ENCODE data around the gene DENND6B.
A peak's percentile ranks its signal among the peaks of the same experiment; 100 is the strongest.

DENND6B gene

GRCh38 chr22:50342651-50343540 is 16.1 kb upstream of the DENND6B start, which contains the start of gene PPP6R2:
Gene PPP6R2, plus strand, starts transcription at chr22:50343327. Its CDS starts 50,582 bp downstream, at chr22:50393909.
- ATAC-seq: peak; percentile 95
- no peak for TF ChIP-seq PATZ1 (CRISPR knock-in tag; IDR thresholded peaks at IDR 0.05; ENCODE audit: borderline replicate concordance)
- no peak for TF ChIP-seq CSDC2 (CRISPR knock-in tag; IDR thresholded peaks at IDR 0.05)
- TF ChIP-seq OSR1 (CRISPR knock-in tag; IDR thresholded peaks at IDR 0.05): no peak
- no peak for TF ChIP-seq PPARA (CRISPR knock-in tag; IDR thresholded peaks at IDR 0.05; ENCODE audit: borderline replicate concordance)
- TF ChIP-seq ZNF8 (CRISPR knock-in tag; IDR thresholded peaks at IDR 0.05): no peak
- no peak for TF ChIP-seq GLIS3 (CRISPR knock-in tag; IDR thresholded peaks at IDR 0.05)
- TF ChIP-seq ZFP30 (CRISPR knock-in tag; IDR thresholded peaks at IDR 0.05): no peak
- no peak for TF ChIP-seq TOX (CRISPR knock-in tag; IDR thresholded peaks at IDR 0.05; ENCODE audit: borderline replicate concordance)
- TF ChIP-seq TSHZ2 (CRISPR knock-in tag; IDR thresholded peaks at IDR 0.05): no peak
- TF ChIP-seq TCF4 (CRISPR knock-in tag; IDR thresholded peaks at IDR 0.05; ENCODE audit: borderline replicate concordance): no peak
- TF ChIP-seq BACH2 (CRISPR knock-in tag; IDR thresholded peaks at IDR 0.05; ENCODE audit: borderline replicate concordance): no peak
- TF ChIP-seq ZFP3 (CRISPR knock-in tag; IDR thresholded peaks at IDR 0.05): no peak
- TF ChIP-seq ZC3H10 (CRISPR knock-in tag; IDR thresholded peaks at IDR 0.05): no peak
- TF ChIP-seq ISL1 (CRISPR knock-in tag; IDR thresholded peaks at IDR 0.05): no peak

- TF ChIP-seq TOX (CRISPR knock-in tag; IDR thresholded peaks at IDR 0.05; ENCODE audit: borderline replicate concordance) (no peak), BACH2 (CRISPR knock-in tag; IDR thresholded peaks at IDR 0.05; ENCODE audit: borderline replicate concordance) (no peak), TCF4 (CRISPR knock-in tag; IDR thresholded peaks at IDR 0.05; ENCODE audit: borderline replicate concordance) (no peak), ARNTL (CRISPR knock-in tag; IDR thresholded peaks at IDR 0.05; ENCODE audit: borderline replicate concordance, low read depth) (no peak), GLIS3 (CRISPR knock-in tag; IDR thresholded peaks at IDR 0.05) (no peak), CREB5 (CRISPR knock-in tag; IDR thresholded peaks at IDR 0.05; ENCODE audit: low read depth) (no peak), RARB (CRISPR knock-in tag; IDR thresholded peaks at IDR 0.05) (no peak), ZFP3 (CRISPR knock-in tag; IDR thresholded peaks at IDR 0.05) (no peak), POU6F1 (CRISPR knock-in tag; IDR thresholded peaks at IDR 0.05; ENCODE audit: borderline replicate concordance, low read depth) (no peak), ZC3H10 (CRISPR knock-in tag; IDR thresholded peaks at IDR 0.05) (no peak), ZNF8 (CRISPR knock-in tag; IDR thresholded peaks at IDR 0.05) (no peak)
- peak; percentile 93 for ATAC-seq
These were observed 15.3 kb upstream of the DENND6B start for GRCh38 chr22:50341977-50342650.
